Right lobe of liver (tissue), 6 donors: ENCODE results near the gene CACNA1D. TPM values are rescaled to one million over a fixed set of nuclear protein-coding genes. Genes with fewer than 3 reads are reported as not detected.

Experiments
- ATAC-seq, 4 donors: fragments of 200-7000 bp; cut with Tn5 transposase; one replicate each; pipeline ENCODE4 v1.9.1; 2020; ENCODE audit warnings: mild to moderate bottlenecking in 4 of 4, moderate library complexity in 4 of 4
- DNase-seq, 3 donors: peaks; one replicate each; pipeline ENCODE4 v3.0.0-alpha.2; 2020
- H3K27ac ChIP-seq, 3 donors: fragments of 200-600 bp; one replicate each; pipeline ENCODE4 v1.8.0; 2022
- H3K27me3 ChIP-seq, 2 donors: fragments of 200-600 bp; one replicate each; pipeline ENCODE4 v1.8.0; 2022
- H3K36me3 ChIP-seq, 4 donors: fragments of 200-600 bp; sonication (generic) in 1 of 4; one replicate each; pipeline versions ENCODE4 v1.5.1 to v1.8.0; 2017 to 2022; ENCODE audit warnings: control low read depth in 1 of 4
- H3K4me1 ChIP-seq, 4 donors: fragments of 200-600 bp; sonication (generic) in 1 of 4; one replicate each; pipeline versions ENCODE4 v1.5.1 to v1.8.0; 2017 to 2022; ENCODE audit warnings: control low read depth in 1 of 4
- H3K4me3 ChIP-seq, 3 donors: fragments of 200-600 bp; one replicate each; pipeline ENCODE4 v1.8.0; 2022
- H3K9me3 ChIP-seq, 4 donors: fragments of 200-600 bp; sonication (generic) in 1 of 4; one replicate each; pipeline versions ENCODE4 v1.5.1 to v1.8.0; 2017 to 2022; ENCODE audit warnings: control low read depth in 1 of 4
- CTCF ChIP-seq, 4 donors: fragments of 200-600 bp in 3 of 4; fragments of 450-650 bp in 1 of 4; IDR thresholded peaks; one replicate each; pipeline versions ENCODE4 v1.5.1 to v1.8.0; 2016 to 2022; ENCODE audit warnings: antibody characterized with exemption in 4 of 4, mild to moderate bottlenecking in 2 of 4
- POLR2A ChIP-seq: fragments of 450-650 bp; IDR thresholded peaks from one replicate; pipeline ENCODE4 v1.6.1; 2017; ENCODE audit warnings: antibody characterized with exemption, mild to moderate bottlenecking
- WGBS: methylation state at CpG from one replicate; pipeline ENCODE4 v1.1.6; 2018; ENCODE audit warnings: low coverage, low lambda C conversion rate; ENCODE audit not compliant: insufficient coverage; ENCODE audit errors: missing lambda C conversion rate; 5-methylcytosine and 5-hydroxymethylcytosine counted together
- intact Hi-C, 2 donors: fragments of 100-400 bp; cut with DNase I; formaldehyde crosslinking; loops; one replicate each; pipeline versions ENCODE4 v1.11.2 to v1.14.1; 2022
- total RNA-seq, 6 experiments: library from RNA; depleted of rRNA in 2 of 6; stranded (reverse); fragments of >200 nt in 2 of 6; fragmentation: NEBNext Ultra II Directional in 3 of 6; extraction: Animal tissue kit (Norgen Biotek cat#: 25700) in 3 of 6; gene quantifications; one replicate each; pipeline versions ENCODE4 v1.1.0 to v1.2.4, GENCODE V29; 2016 to 2023
- donor health status: DM: no; HTN: yes; CAD: no.
- donor health status: DM: no; HTN: no; CAD: no.
- donor health status: DM: no; HTN: no; CAD: no.
- donor health status: DM: no; HTN: yes; CAD: no.
- donor health status: DM: no; HTN: yes; CAD: no.

Gene CACNA1D
- total RNA-seq, 6 experiments from 2014 or later, result 5.5 to 12.7 (median 9.3) TPM

GRCh38 chr3:53795789-53796560, 301.6 kb downstream of the CACNA1D start:
- ATAC-seq, result no peak
- DNase-seq, result no peak
- no peaks in the 10 kb centered on the region for H3K27me3 ChIP-seq
- H3K36me3 ChIP-seq, result no peaks in the 10 kb centered on the region
- H3K4me1 ChIP-seq, result no peaks in the 10 kb centered on the region
- WGBS, result 70% methylated on average over 9 of the region's 12 CpGs
- no peak overlapping the region for H3K27ac ChIP-seq
- H3K4me3 ChIP-seq, result no peak overlapping the region
- no peaks in the 10 kb centered on the region for H3K9me3 ChIP-seq
- TF ChIP-seq CTCF (IDR thresholded peaks at IDR 0.05), result no peak
- TF ChIP-seq POLR2A, result no peak
- intact Hi-C loops, result no loop called here

GRCh38 chr3:53798144-53798543, 303.7 kb downstream of the CACNA1D start:
- WGBS, result 80% methylated on average over 1 of the region's 8 CpGs
- no peak for TF ChIP-seq CTCF (IDR thresholded peaks at IDR 0.05)
- TF ChIP-seq POLR2A, result no peak
- intact Hi-C loops, result no loop called here
- H3K27ac ChIP-seq, result no peak overlapping the region
- no peaks in the 10 kb centered on the region for H3K36me3 ChIP-seq
- H3K9me3 ChIP-seq, result no peaks in the 10 kb centered on the region
- H3K27me3 ChIP-seq, result no peaks in the 10 kb centered on the region
- H3K4me3 ChIP-seq, result no peak overlapping the region
- ATAC-seq (no peak), DNase-seq (no peak)
- H3K4me1 ChIP-seq, result no peaks in the 10 kb centered on the region

GRCh38 chr3:53799338-53799865, 305.0 kb downstream of the CACNA1D start:
- no peak for DNase-seq

GRCh38 chr3:53800041-53800906, 305.9 kb downstream of the CACNA1D start:
- Histone ChIP-seq H3K9me3 (no peaks in the 10 kb centered on the region), H3K4me3 (no peak overlapping the region), H3K36me3 (no peaks in the 10 kb centered on the region), H3K4me1 (no peaks in the 10 kb centered on the region), H3K27me3 (no peaks in the 10 kb centered on the region), H3K27ac (no peak overlapping the region)
- WGBS, result 67% methylated on average over 3 of the region's 16 CpGs
- intact Hi-C loops, result no loop called here
- TF ChIP-seq CTCF (IDR thresholded peaks at IDR 0.05) (no peak), POLR2A (no peak)
- DNase-seq (no peak), ATAC-seq (no peak)

More at GRCh38 chr3:53799338-53799865, 305.0 kb downstream of the CACNA1D start:
- Histone ChIP-seq H3K36me3 (no peaks in the 10 kb centered on the region), H3K27me3 (no peaks in the 10 kb centered on the region), H3K4me3 (no peak overlapping the region), H3K9me3 (no peaks in the 10 kb centered on the region), H3K27ac (no peak overlapping the region), H3K4me1 (no peaks in the 10 kb centered on the region)
- no peak for ATAC-seq
- WGBS, result 98% methylated on average over 8 of the region's 12 CpGs
- TF ChIP-seq POLR2A, result no peak
- no peak for TF ChIP-seq CTCF (IDR thresholded peaks at IDR 0.05)
- intact Hi-C loops, result no loop called here
